Bronchial epithelial cell (primary cell): ENCODE results near the gene ATP5PO. TPM values are rescaled to one million over a fixed set of nuclear protein-coding genes. Genes with fewer than 3 reads are reported as not detected.
"Not testable (repeated sequence)": the region's sequence is repeated elsewhere in the genome, so short reads cannot be mapped to it uniquely, and the experiment has no call there.

Experiments used
- DNase-seq: peaks from one replicate; pipeline ENCODE4 v3.0.0-alpha.2; 2010; ENCODE audit warnings: low read depth
- FAIRE-seq: peaks from 2 replicates; lab custom pipeline; 2011; peaks lifted over from hg19 to GRCh38; lab: Jason Lieb, UNC
- H3K27me3 ChIP-seq: 2 replicates; pipeline ENCODE4 v1.5.1; 2011; ENCODE audit warnings: low read length; ENCODE audit not compliant: control insufficient read depth, insufficient read depth
- H3K36me3 ChIP-seq: 2 replicates; pipeline ENCODE4 v1.5.1; 2011; ENCODE audit warnings: low read length; ENCODE audit not compliant: control insufficient read depth, insufficient read depth
- H3K4me3 ChIP-seq: 2 replicates; pipeline ENCODE4 v1.5.1; 2011; ENCODE audit warnings: mild to moderate bottlenecking, low read depth, low read length, control low read depth
- CTCF ChIP-seq: IDR thresholded peaks from 2 replicates; pipeline ENCODE4 v1.5.1; 2011; ENCODE audit warnings: mild to moderate bottlenecking, moderate library complexity, low read length, control low read depth, inconsistent platforms; ENCODE audit not compliant: insufficient read depth, severe bottlenecking
- total RNA-seq: library from RNA; depleted of rRNA; stranded (reverse); fragments of >200 nt; gene quantifications from 2 replicates; pipeline ENCODE4 v1.2.1, GENCODE V29; 2014

Gene ATP5PO
- total RNA-seq, 1 donor from 2014 or later, result 341 TPM

GRCh38 chr21:33871171-33871570 is 44.4 kb downstream of the ATP5PO start:
- Histone ChIP-seq H3K27me3 (no peaks in the 10 kb centered on the region), H3K36me3 (no peaks in the 10 kb centered on the region), H3K4me3 (no peak overlapping the region)
- no peak for DNase-seq
- no peak for FAIRE-seq
- TF ChIP-seq CTCF, result no peak

- FAIRE-seq (no peak), DNase-seq (no peak)
- H3K36me3 ChIP-seq, result no peaks in the 10 kb centered on the region
- no peak overlapping the region for H3K4me3 ChIP-seq
- no peak for TF ChIP-seq CTCF
- no peaks in the 10 kb centered on the region for H3K27me3 ChIP-seq
These were observed 44.8 kb downstream of the ATP5PO start for GRCh38 chr21:33870768-33871167.

- DNase-seq (no peak), FAIRE-seq (no peak)
- no peak overlapping the region for H3K4me3 ChIP-seq
- H3K36me3 ChIP-seq, result no peaks in the 10 kb centered on the region
- no peak for TF ChIP-seq CTCF
- H3K27me3 ChIP-seq, result no peaks in the 10 kb centered on the region
These were observed 45.7 kb downstream of the ATP5PO start for GRCh38 chr21:33869873-33870272.

GRCh38 chr21:33867868-33868267 is 47.7 kb downstream of the ATP5PO start:
- FAIRE-seq, result not testable (repeated sequence)

GRCh38 chr21:33866826-33867225 is 48.8 kb downstream of the ATP5PO start:
- DNase-seq (no peak), FAIRE-seq (no peak)
- Histone ChIP-seq H3K4me3 (no peak overlapping the region), H3K36me3 (no peaks in the 10 kb centered on the region), H3K27me3 (no peaks in the 10 kb centered on the region)
- TF ChIP-seq CTCF, result no peak

More at GRCh38 chr21:33867868-33868267, 47.7 kb downstream of the ATP5PO start:
- DNase-seq, H3K36me3 ChIP-seq, H3K27me3 ChIP-seq, H3K4me3 ChIP-seq: not testable (repeated sequence)

GRCh38 chr21:33865996-33866575 is 49.5 kb downstream of the ATP5PO start:
- Histone ChIP-seq H3K36me3 (no peaks in the 10 kb centered on the region), H3K27me3 (no peaks in the 10 kb centered on the region), H3K4me3 (no peak overlapping the region)
- no peak for FAIRE-seq
- TF ChIP-seq CTCF, result no peak
- DNase-seq, result no peak
